ENCODE results near the gene SLC13A1. TPM values are rescaled to one million over a fixed set of nuclear protein-coding genes. Genes with fewer than 3 reads are reported as not detected.

The SLC13A1 gene, protein sequence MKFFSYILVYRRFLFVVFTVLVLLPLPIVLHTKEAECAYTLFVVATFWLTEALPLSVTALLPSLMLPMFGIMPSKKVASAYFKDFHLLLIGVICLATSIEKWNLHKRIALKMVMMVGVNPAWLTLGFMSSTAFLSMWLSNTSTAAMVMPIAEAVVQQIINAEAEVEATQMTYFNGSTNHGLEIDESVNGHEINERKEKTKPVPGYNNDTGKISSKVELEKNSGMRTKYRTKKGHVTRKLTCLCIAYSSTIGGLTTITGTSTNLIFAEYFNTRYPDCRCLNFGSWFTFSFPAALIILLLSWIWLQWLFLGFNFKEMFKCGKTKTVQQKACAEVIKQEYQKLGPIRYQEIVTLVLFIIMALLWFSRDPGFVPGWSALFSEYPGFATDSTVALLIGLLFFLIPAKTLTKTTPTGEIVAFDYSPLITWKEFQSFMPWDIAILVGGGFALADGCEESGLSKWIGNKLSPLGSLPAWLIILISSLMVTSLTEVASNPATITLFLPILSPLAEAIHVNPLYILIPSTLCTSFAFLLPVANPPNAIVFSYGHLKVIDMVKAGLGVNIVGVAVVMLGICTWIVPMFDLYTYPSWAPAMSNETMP
- polyA plus RNA-seq, result 1 to 10 TPM in 1 of 4 donors, under 1 TPM in 2, not detected in 1; 0.07 to 8.2 (median 0.22) TPM
- long read RNA-seq, donor 1, partial matches to known transcripts, result 0 of 1 reads
- long read RNA-seq, donor 1, other reads (novel, unspliced or antisense), result 0 of 1 reads
- long read RNA-seq, donor 2, result 0 reads
- long read RNA-seq, donor 3, result 0 reads
- long read RNA-seq, donor 4, result 0 reads
- long read RNA-seq, donor 5, result 0 reads
- long read RNA-seq, donor 6, partial matches to known transcripts, result 0 of 1 reads
- long read RNA-seq, donor 6, other reads (novel, unspliced or antisense), result 0 of 1 reads
- long read RNA-seq, donor 7, result 0 reads
- long read RNA-seq, donor 8, result 0 reads
- long read RNA-seq, donor 9, result 0 reads
- long read RNA-seq, donor 10, result 0 reads

DNA sequence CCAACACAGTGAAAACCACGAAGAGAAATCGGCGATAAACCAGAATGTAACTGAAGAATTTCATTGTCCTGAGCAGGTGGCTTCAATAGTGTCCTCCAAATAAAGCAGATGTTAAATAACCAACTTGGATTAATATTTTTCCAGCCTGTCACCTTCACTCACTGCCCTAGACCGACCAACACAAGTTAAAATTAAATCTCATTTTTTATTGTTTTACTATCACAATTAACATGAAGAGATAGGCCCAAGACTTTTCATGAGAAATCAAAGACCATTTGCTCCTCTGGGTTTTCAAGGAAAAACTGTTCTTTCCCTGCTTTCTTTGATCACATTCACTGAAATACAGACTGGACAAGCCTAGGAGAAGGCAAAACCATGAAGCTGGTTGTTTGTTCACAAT lies at the start of gene SLC13A1:
SLC13A1 (minus strand) TSS at position 87 of the 400 bp plus-strand sequence; CDS start at position 64, 23 bp downstream.
- peaks cover 0 to 9% (median 0%) of the 10 kb centered on the region in 3 donors for H3K4me1 ChIP-seq (ENCODE audit: control insufficient read depth in 3 of 3, insufficient read depth in 2 of 3, low read depth in 1 of 3, low read length in 2 of 3)
- WGBS, 3 donors, result 14 to 63% (median 46%) methylated on average over 4 of the region's 4 CpGs
- no peak within 1 kb of the TSS for H3K27ac ChIP-seq (ENCODE audit: low read depth in 1 of 3, low read length in 2 of 3)
- peak; percentile 9 to 33 for DNase-seq
- no peaks in the 10 kb centered on the region for H3K27me3 ChIP-seq (ENCODE audit: control insufficient read depth in 3 of 3, insufficient read depth in 3 of 3, low read length in 3 of 3)
- FAIRE-seq, result no peak
- H3K4me3 ChIP-seq (ENCODE audit: low read depth in 1 of 3, low read length in 3 of 3), result no peak within 1 kb of the TSS
- no peaks in the 10 kb centered on the region for H3K36me3 ChIP-seq (ENCODE audit: control insufficient read depth in 3 of 3, insufficient read depth in 2 of 3, low read depth in 1 of 3, low read length in 3 of 3)
- no peaks in the 10 kb centered on the region for H3K9me3 ChIP-seq (ENCODE audit: control insufficient read depth in 2 of 2, insufficient read depth in 1 of 2, low read depth in 1 of 2, low read length in 1 of 2)

DNA sequence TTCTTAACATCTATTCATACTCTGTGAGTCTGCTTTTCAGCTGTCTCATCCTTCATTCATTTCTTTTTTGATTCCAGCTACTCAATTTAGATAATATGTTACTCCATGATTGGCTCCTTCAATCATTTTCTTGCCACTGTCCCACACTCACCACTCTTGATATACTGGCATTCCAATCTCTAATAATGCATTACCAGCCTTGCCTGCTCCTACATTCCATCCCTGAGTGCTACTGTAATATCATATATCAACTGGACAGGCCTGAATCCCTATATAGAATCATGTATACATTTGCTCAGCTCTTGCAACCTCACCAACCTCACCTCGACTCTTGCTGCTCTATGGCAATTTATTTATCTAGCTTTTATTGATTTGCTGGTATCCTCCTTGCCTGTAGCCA lies 45.0 kb upstream of the SLC13A1 start:
- Histone ChIP-seq H3K4me3 (ENCODE audit: low read depth in 1 of 3, low read length in 3 of 3) (no peak overlapping the region), H3K36me3 (ENCODE audit: control insufficient read depth in 3 of 3, insufficient read depth in 2 of 3, low read depth in 1 of 3, low read length in 3 of 3) (peaks cover 0 to 2% (median 0%) of the 10 kb centered on the region in 3 donors), H3K9me3 (ENCODE audit: control insufficient read depth in 2 of 2, insufficient read depth in 1 of 2, low read depth in 1 of 2, low read length in 1 of 2) (no peaks in the 10 kb centered on the region), H3K4me1 (ENCODE audit: control insufficient read depth in 3 of 3, insufficient read depth in 2 of 3, low read depth in 1 of 3, low read length in 2 of 3) (peaks cover 0 to 14% (median 0%) of the 10 kb centered on the region in 3 donors), H3K27ac (ENCODE audit: low read depth in 1 of 3, low read length in 2 of 3) (no peak overlapping the region), H3K27me3 (ENCODE audit: control insufficient read depth in 3 of 3, insufficient read depth in 3 of 3, low read length in 3 of 3) (no peaks in the 10 kb centered on the region)
- 55 to 72% (median 65%) methylated on average over 1 of the region's 1 CpG for WGBS, 3 donors
- FAIRE-seq, result no peak
- DNase-seq, result no peak

DNA sequence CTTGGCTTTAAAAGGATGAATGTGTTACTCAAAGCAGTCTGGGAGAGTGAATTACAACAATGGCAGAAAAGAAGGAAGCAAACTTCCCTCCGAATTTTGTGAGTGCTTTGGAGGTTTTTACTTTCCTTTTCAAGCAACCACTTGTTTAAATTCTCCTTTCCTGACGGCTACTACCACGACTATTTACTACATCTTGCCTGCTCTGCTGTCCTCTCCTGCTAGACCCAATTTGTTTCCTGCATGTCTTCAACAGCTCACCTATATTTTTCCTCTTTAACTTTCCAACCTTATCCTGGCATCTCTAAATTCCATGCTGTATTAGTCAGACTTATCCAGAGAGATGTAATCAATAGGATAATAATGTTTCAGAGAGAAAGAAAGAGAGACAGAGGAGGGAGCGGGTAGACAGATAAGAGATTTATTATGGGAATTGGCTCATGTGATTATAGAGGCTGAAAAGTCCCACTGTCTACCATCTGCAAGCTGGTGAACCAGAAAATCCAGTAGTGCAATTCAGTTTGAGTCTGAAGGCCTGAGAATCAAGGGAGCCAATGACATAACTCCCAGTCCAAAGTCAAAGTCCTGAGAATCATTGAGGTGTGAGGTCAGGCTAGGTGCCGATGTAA lies 42.8 kb upstream of the SLC13A1 start:
- Histone ChIP-seq H3K4me3 (ENCODE audit: low read depth in 1 of 3, low read length in 3 of 3) (no peak overlapping the region), H3K9me3 (ENCODE audit: control insufficient read depth in 2 of 2, insufficient read depth in 1 of 2, low read depth in 1 of 2, low read length in 1 of 2) (no peaks in the 10 kb centered on the region), H3K4me1 (ENCODE audit: control insufficient read depth in 3 of 3, insufficient read depth in 2 of 3, low read depth in 1 of 3, low read length in 2 of 3) (peaks cover 0 to 14% (median 0%) of the 10 kb centered on the region in 3 donors), H3K27ac (ENCODE audit: low read depth in 1 of 3, low read length in 2 of 3) (peak overlapping the region in 2 of 3 donors; percentile 20 to 62), H3K36me3 (ENCODE audit: control insufficient read depth in 3 of 3, insufficient read depth in 2 of 3, low read depth in 1 of 3, low read length in 3 of 3) (peaks cover 0 to 2% (median 0%) of the 10 kb centered on the region in 3 donors), H3K27me3 (ENCODE audit: control insufficient read depth in 3 of 3, insufficient read depth in 3 of 3, low read length in 3 of 3) (no peaks in the 10 kb centered on the region)
- FAIRE-seq, result no peak
- whole genome bisulfite sequencing, 3 donors, result 12 to 33% (median 13%) methylated on average over 5 of the region's 5 CpGs
- DNase-seq, result peak; percentile 91

DNA sequence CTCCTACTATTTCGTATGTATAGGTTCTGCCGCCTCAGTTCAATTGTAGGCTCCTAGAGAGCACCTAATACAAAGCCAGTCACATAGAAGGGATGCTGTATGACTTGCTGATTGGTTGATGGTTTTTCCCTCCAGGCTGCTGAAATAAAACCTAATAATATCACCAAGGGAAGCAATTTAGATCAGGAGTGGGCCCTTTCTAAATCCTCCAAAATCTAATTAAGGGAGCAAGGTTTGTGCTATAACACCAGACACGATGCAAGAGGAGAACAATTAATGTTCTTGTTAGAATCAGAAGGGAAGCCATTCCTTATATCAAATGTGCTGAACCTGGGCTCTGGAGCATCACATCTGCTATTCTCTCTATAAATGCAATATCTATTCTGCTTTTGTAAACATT lies 42.0 kb upstream of the SLC13A1 start:
- no peaks in the 10 kb centered on the region for H3K27me3 ChIP-seq (ENCODE audit: control insufficient read depth in 3 of 3, insufficient read depth in 3 of 3, low read length in 3 of 3)
- H3K4me1 ChIP-seq (ENCODE audit: control insufficient read depth in 3 of 3, insufficient read depth in 2 of 3, low read depth in 1 of 3, low read length in 2 of 3), result peaks cover 0 to 14% (median 0%) of the 10 kb centered on the region in 3 donors
- WGBS, 3 donors, result 72 to 81% (median 75%) methylated on average over 3 of the region's 3 CpGs
- H3K36me3 ChIP-seq (ENCODE audit: control insufficient read depth in 3 of 3, insufficient read depth in 2 of 3, low read depth in 1 of 3, low read length in 3 of 3), result peaks cover 0 to 2% (median 0%) of the 10 kb centered on the region in 3 donors
- FAIRE-seq (no peak), DNase-seq (no peak)
- H3K9me3 ChIP-seq (ENCODE audit: control insufficient read depth in 2 of 2, insufficient read depth in 1 of 2, low read depth in 1 of 2, low read length in 1 of 2), result no peaks in the 10 kb centered on the region
- no peak overlapping the region for H3K27ac ChIP-seq (ENCODE audit: low read depth in 1 of 3, low read length in 2 of 3)
- H3K4me3 ChIP-seq (ENCODE audit: low read depth in 1 of 3, low read length in 3 of 3), result no peak overlapping the region

DNA sequence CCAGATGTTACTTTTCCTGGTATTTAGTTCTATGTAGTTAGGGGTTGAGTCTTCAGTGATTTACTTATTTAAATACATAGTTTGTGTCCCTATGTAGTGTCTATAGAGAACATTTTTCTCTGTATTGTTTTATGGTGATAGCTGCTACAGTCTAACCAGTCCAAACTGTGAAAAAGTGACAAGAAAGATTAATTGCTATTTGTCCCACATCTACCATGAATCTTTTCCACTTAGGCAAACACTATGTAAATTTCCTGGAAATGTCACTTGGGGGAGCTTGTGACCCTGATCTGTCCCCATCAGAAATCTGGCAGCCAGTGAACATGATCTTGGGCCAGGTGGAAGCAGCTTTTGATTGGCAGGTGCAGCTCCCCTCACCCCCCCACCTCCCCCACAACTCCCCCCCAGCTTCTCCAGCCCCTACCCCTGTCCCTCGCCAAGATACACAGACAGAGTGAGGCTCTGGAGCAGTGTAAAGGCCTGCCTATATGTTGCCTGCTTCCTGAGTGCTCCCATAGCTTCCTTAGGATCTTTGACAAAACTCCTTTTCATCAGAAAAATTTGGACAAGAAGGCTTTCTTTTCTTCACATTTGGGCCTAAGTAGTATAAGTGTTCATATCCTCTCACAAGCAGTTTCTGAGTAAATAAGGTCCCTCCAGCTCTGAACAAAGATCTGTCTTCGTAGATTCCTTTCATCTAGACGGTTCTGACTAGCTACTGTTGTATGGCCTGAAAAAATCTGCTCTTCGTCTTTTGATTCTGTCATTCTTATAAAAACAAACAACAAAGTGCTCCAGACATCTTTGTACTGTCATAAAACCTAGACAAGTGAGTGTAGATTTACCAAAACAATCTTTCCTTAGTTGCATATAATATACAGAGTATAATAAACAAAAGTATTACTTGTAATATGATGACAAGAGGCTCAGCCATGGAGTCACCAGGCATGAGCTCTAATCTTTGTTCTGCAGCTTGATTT lies 31.5 kb upstream of the SLC13A1 start:
- no peak overlapping the region for H3K27ac ChIP-seq (ENCODE audit: low read depth in 1 of 3, low read length in 2 of 3)
- DNase-seq (no peak), FAIRE-seq (no peak)
- H3K27me3 ChIP-seq (ENCODE audit: control insufficient read depth in 3 of 3, insufficient read depth in 3 of 3, low read length in 3 of 3), result no peaks in the 10 kb centered on the region
- H3K4me3 ChIP-seq (ENCODE audit: low read depth in 1 of 3, low read length in 3 of 3), result no peak overlapping the region
- no peaks in the 10 kb centered on the region for H3K4me1 ChIP-seq (ENCODE audit: control insufficient read depth in 3 of 3, insufficient read depth in 2 of 3, low read depth in 1 of 3, low read length in 2 of 3)
- H3K9me3 ChIP-seq (ENCODE audit: control insufficient read depth in 2 of 2, insufficient read depth in 1 of 2, low read depth in 1 of 2, low read length in 1 of 2), result peaks cover 1 to 3% of the 10 kb centered on the region in 2 donors
- WGBS, 3 donors, result 42 to 65% (median 64%) methylated on average over 4 of the region's 4 CpGs
- H3K36me3 ChIP-seq (ENCODE audit: control insufficient read depth in 3 of 3, insufficient read depth in 2 of 3, low read depth in 1 of 3, low read length in 3 of 3), result no peaks in the 10 kb centered on the region

DNA sequence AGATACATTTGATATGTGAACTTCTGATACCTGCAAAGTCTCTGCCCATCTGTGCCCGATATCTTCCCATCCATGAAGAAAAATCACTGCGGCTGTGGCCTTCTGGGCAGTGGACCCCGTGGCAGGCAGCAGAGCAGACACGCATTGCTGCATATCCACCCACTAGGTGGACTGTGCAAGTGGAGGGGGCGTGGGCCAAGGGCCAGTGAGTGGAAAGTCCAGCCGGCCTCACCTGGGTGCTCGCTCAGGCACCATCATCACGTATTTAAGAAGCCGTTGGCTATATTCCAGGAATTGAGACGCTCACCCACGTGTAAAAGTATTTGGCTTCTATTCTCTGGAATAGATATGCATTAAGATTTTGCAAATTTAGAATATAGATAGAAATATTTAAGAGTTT lies 30.8 kb upstream of the SLC13A1 start:
- FAIRE-seq, result no peak

DNA sequence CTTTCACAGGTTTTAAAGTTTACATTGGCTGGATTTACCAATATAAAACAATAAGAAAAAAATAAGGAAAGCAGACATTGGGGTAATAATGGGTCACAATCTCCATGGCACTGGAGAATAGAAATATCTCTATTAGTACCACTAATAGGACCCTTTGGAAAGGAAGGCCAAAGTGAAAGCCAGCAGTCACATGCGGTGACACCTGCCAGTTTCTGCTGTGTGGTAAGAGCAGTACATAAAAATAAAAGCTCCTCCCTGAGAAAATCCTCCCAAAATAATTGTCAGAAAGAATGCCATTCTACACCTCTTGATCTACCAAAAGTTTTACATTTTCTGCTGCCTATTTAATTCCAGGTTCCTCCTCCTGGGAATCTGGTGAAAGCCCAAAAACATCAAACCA lies 30.4 kb upstream of the SLC13A1 start:
- Histone ChIP-seq H3K36me3 (ENCODE audit: control insufficient read depth in 3 of 3, insufficient read depth in 2 of 3, low read depth in 1 of 3, low read length in 3 of 3) (no peaks in the 10 kb centered on the region), H3K27me3 (ENCODE audit: control insufficient read depth in 3 of 3, insufficient read depth in 3 of 3, low read length in 3 of 3) (no peaks in the 10 kb centered on the region), H3K9me3 (ENCODE audit: control insufficient read depth in 2 of 2, insufficient read depth in 1 of 2, low read depth in 1 of 2, low read length in 1 of 2) (peaks cover 1 to 3% of the 10 kb centered on the region in 2 donors), H3K4me3 (ENCODE audit: low read depth in 1 of 3, low read length in 3 of 3) (no peak overlapping the region), H3K4me1 (ENCODE audit: control insufficient read depth in 3 of 3, insufficient read depth in 2 of 3, low read depth in 1 of 3, low read length in 2 of 3) (no peaks in the 10 kb centered on the region), H3K27ac (ENCODE audit: low read depth in 1 of 3, low read length in 2 of 3) (no peak overlapping the region)
- no peak for FAIRE-seq
- no peak for DNase-seq
- WGBS, 3 donors, result 50 to 91% (median 79%) methylated on average over 1 of the region's 1 CpG

More for the DNA sequence above, 30.8 kb upstream of the SLC13A1 start:
- no peaks in the 10 kb centered on the region for H3K4me1 ChIP-seq (ENCODE audit: control insufficient read depth in 3 of 3, insufficient read depth in 2 of 3, low read depth in 1 of 3, low read length in 2 of 3)
- no peak for DNase-seq
- no peak overlapping the region for H3K27ac ChIP-seq (ENCODE audit: low read depth in 1 of 3, low read length in 2 of 3)
- H3K9me3 ChIP-seq (ENCODE audit: control insufficient read depth in 2 of 2, insufficient read depth in 1 of 2, low read depth in 1 of 2, low read length in 1 of 2), result peaks cover 1 to 3% of the 10 kb centered on the region in 2 donors
- no peaks in the 10 kb centered on the region for H3K36me3 ChIP-seq (ENCODE audit: control insufficient read depth in 3 of 3, insufficient read depth in 2 of 3, low read depth in 1 of 3, low read length in 3 of 3)
- WGBS, 3 donors, result 69 to 84% (median 72%) methylated on average over 11 of the region's 11 CpGs
- H3K4me3 ChIP-seq (ENCODE audit: low read depth in 1 of 3, low read length in 3 of 3), result no peak overlapping the region
- no peaks in the 10 kb centered on the region for H3K27me3 ChIP-seq (ENCODE audit: control insufficient read depth in 3 of 3, insufficient read depth in 3 of 3, low read length in 3 of 3)
